Pancreas (tissue), 10 donors: ENCODE results near the gene RANBP1. TPM values are rescaled to one million over a fixed set of nuclear protein-coding genes. Genes with fewer than 3 reads are reported as not detected.

ENCODE experiments used
- ATAC-seq, 4 donors: fragments of 200-7000 bp; cut with Tn5 transposase; one replicate each; pipeline versions ENCODE4 v1.8.0 to v1.9.1; 2020; ENCODE audit warnings: mild to moderate bottlenecking in 4 of 4, moderate library complexity in 4 of 4
- DNase-seq, 6 donors: peaks; one replicate each; pipeline ENCODE4 v3.0.0-alpha.2; 2020
- FAIRE-seq: peaks from 2 replicates; lab custom pipeline; 2012; peaks lifted over from hg19 to GRCh38; lab: Jason Lieb, UNC
- H3K27ac ChIP-seq, 4 donors: fragments of 200-600 bp; sonication (generic); 1 replicate in 3 of 4; 2 replicates in 1 of 4; pipeline versions ENCODE4 v1.5.0 to v1.8.0; 2020
- H3K27me3 ChIP-seq, 4 donors: fragments of 200-600 bp; one replicate each; pipeline ENCODE4 v1.8.0; 2021
- H3K36me3 ChIP-seq, 3 donors: fragments of 200-600 bp; sonication (generic) in 1 of 3; one replicate each; pipeline versions ENCODE4 v1.5.0 to v1.8.0; 2020 to 2021
- H3K4me1 ChIP-seq, 3 donors: fragments of 200-600 bp; one replicate each; pipeline ENCODE4 v1.8.0; 2021
- H3K4me3 ChIP-seq, 4 donors: fragments of 200-600 bp; sonication (generic) in 2 of 4; one replicate each; pipeline versions ENCODE4 v1.5.0 to v1.8.0; 2020 to 2021
- H3K9me3 ChIP-seq, 4 donors: fragments of 200-600 bp; one replicate each; pipeline ENCODE4 v1.8.0; 2021
- CTCF ChIP-seq, 4 donors: fragments of 200-600 bp; sonication (generic) in 3 of 4; IDR thresholded peaks; one replicate each; pipeline versions ENCODE4 v1.5.0 to v1.8.0; 2021; ENCODE audit warnings: antibody characterized with exemption in 4 of 4
- whole genome bisulfite sequencing, 2 donors: extraction: QIAGEN DNeasy Blood & Tissue Kit; methylation state at CpG; one replicate each; pipeline ENCODE4 v1.1.7; 2013; 5-methylcytosine and 5-hydroxymethylcytosine counted together
- intact Hi-C, 3 donors: fragments of 100-400 bp; cut with DNase I; formaldehyde crosslinking; loops; one replicate each; pipeline versions ENCODE4 v1.11.1 to v1.14.2; 2022
- polyA plus RNA-seq, 2 donors: library from polyadenylated mRNA; stranded (reverse); fragments of 200-250 nt; gene quantifications; one replicate each; pipeline ENCODE4 v1.2.3, GENCODE V29; 2013
- total RNA-seq, 6 donors: library from RNA; stranded (reverse); fragmentation: NEBNext Ultra II Directional in 4 of 6; extraction: Animal tissue kit (Norgen Biotek cat#: 25700) in 4 of 6; gene quantifications; one replicate each; pipeline versions ENCODE4 v1.2.1 to v1.2.4, GENCODE V29; 2021 to 2023
- donor health status: healthy with polysubstance abuse.
- donor health status: DM: no; HTN: no; CAD: no; lungs with moderate emphysema.
- donor health status: DM: no; HTN: no; CAD: no.
- donor health status: control.
- donor health status: control.
- donor health status: Bipolar disorder and iron deficiency.
- donor health status: DM: yes; HTN: yes; CAD: no.
- donor health status: DM: no; HTN: no; CAD: no.
- donor health status: DM: no; HTN: no; CAD: no.
- donor health status: DM: yes; HTN: yes; CAD: no.

RANBP1 gene
- total and polyA plus RNA-seq, 8 donors: 25.1 to 44.0 (median 34.3) TPM

DNA sequence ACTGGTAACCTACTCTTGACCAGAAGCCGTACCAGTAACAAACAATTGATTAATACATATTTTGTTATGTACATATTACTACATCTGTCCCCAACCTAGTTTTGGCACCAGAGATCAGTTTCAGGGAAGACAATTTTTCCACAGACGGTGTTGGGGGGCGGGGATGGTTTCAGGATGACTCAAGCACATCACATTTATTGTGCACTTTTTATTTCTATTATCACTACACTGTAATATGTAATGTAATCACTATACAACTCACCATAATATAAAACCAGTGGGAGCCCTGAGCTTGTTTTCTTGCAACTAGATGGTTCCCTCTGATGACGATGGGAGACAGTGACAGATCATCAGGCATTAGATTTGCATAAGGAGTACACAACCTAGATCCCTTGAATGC, 20.4 kb upstream of the RANBP1 start:
- no peak for ATAC-seq
- no peak for DNase-seq
- 96 to 97% methylated on average over 4 of the region's 4 CpGs for WGBS, 2 donors
- intact Hi-C loops: no loop called here
- Histone ChIP-seq H3K9me3 (no peaks in the 10 kb centered on the region), H3K36me3 (peaks cover 4 to 63% (median 42%) of the 10 kb centered on the region in 3 donors), H3K27ac (no peak overlapping the region), H3K27me3 (no peaks in the 10 kb centered on the region), H3K4me1 (no peaks in the 10 kb centered on the region), H3K4me3 (no peak overlapping the region)
- no peak for FAIRE-seq
- no peak for TF ChIP-seq CTCF (IDR thresholded peaks at IDR 0.05)

- Histone ChIP-seq H3K4me3 (no peak overlapping the region), H3K4me1 (no peaks in the 10 kb centered on the region), H3K9me3 (no peaks in the 10 kb centered on the region), H3K27ac (no peak overlapping the region), H3K36me3 (peaks cover 4 to 56% (median 40%) of the 10 kb centered on the region in 3 donors), H3K27me3 (no peaks in the 10 kb centered on the region)
- intact Hi-C loops: no loop called here
- ATAC-seq: no peak
- no peak for DNase-seq
- TF ChIP-seq CTCF (IDR thresholded peaks at IDR 0.05): no peak
- no peak for FAIRE-seq
- 99% methylated on average over 2 of the region's 2 CpGs for WGBS, 2 donors
These were observed 19.1 kb upstream of the RANBP1 start for GRCh38 chr22:20096574-20097420.

- peaks cover 4 to 39% (median 23%) of the 10 kb centered on the region in 3 donors for H3K36me3 ChIP-seq
- no peaks in the 10 kb centered on the region for H3K27me3 ChIP-seq
- intact Hi-C loops: no loop called here
- H3K4me1 ChIP-seq: no peaks in the 10 kb centered on the region
- no peak overlapping the region for H3K27ac ChIP-seq
- H3K9me3 ChIP-seq: no peaks in the 10 kb centered on the region
- peak in 3 of 6 donors; percentile 4 to 18 (median 16) for DNase-seq
- WGBS, 2 donors: 93 to 94% methylated on average over 6 of the region's 6 CpGs
- H3K4me3 ChIP-seq: no peak overlapping the region
- no peak for ATAC-seq
- no peak for FAIRE-seq
- TF ChIP-seq CTCF (IDR thresholded peaks at IDR 0.05): no peak
These were observed 16.7 kb upstream of the RANBP1 start for GRCh38 chr22:20099099-20099711.

DNA sequence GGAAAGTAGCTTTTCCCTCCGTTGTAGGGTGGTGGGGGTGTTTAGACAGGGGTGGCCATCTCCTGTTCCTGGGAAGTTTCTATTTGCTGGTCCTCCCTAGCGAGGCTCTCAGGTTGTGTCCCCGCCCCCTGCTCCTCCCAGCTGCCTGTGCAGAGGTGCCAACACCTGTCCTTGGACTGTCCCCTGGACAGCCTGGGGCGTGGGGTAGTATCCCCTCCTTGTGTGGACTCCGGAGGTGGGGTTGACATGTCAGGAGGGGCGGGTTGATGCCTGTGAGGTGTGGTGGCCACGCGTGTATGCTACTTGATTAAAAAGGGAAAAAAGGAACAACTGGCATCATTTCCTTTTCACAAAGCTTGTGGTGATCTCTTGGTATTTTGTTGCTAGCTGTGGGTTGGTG, 14.3 kb upstream of the RANBP1 start:
- ATAC-seq (no peak), DNase-seq (peak in 2 of 6 donors; percentile 18 to 50), FAIRE-seq (no peak)
- WGBS, 2 donors: 67 to 69% methylated on average over 8 of the region's 8 CpGs
- no peaks in the 10 kb centered on the region for H3K27me3 ChIP-seq
- no peak overlapping the region for H3K4me3 ChIP-seq
- H3K4me1 ChIP-seq: no peaks in the 10 kb centered on the region
- TF ChIP-seq CTCF (IDR thresholded peaks at IDR 0.05): no peak
- H3K36me3 ChIP-seq: peaks cover 0 to 31% (median 11%) of the 10 kb centered on the region in 3 donors
- H3K9me3 ChIP-seq: no peaks in the 10 kb centered on the region
- H3K27ac ChIP-seq: no peak overlapping the region
- intact Hi-C loops: no loop called here
